ENCODE data around the gene RANBP9.

The RANBP9 gene

GRCh38 chr6:13604546-13605416, 106.9 kb downstream of the RANBP9 start:
- TF ChIP-seq PATZ1 (CRISPR knock-in tag; IDR thresholded peaks at IDR 0.05; ENCODE audit: borderline replicate concordance) (no peak), TOX (CRISPR knock-in tag; IDR thresholded peaks at IDR 0.05; ENCODE audit: borderline replicate concordance) (no peak), OSR1 (CRISPR knock-in tag; IDR thresholded peaks at IDR 0.05) (no peak), POU6F1 (CRISPR knock-in tag; IDR thresholded peaks at IDR 0.05; ENCODE audit: borderline replicate concordance, low read depth) (no peak), TCF4 (CRISPR knock-in tag; IDR thresholded peaks at IDR 0.05; ENCODE audit: borderline replicate concordance) (no peak), CSDC2 (CRISPR knock-in tag; IDR thresholded peaks at IDR 0.05) (no peak), TSHZ2 (CRISPR knock-in tag; IDR thresholded peaks at IDR 0.05) (no peak)
- no peak for ATAC-seq

GRCh38 chr6:13604135-13604534, 107.5 kb downstream of the RANBP9 start:
- TF ChIP-seq PATZ1 (CRISPR knock-in tag; IDR thresholded peaks at IDR 0.05; ENCODE audit: borderline replicate concordance) (no peak), OSR1 (CRISPR knock-in tag; IDR thresholded peaks at IDR 0.05) (no peak)
- ATAC-seq, result no peak

- no peak for ATAC-seq
Observed at GRCh38 chr6:13600036-13600435, 111.6 kb downstream of the RANBP9 start.

More at GRCh38 chr6:13600036-13600435, 111.6 kb downstream of the RANBP9 start:
- TF ChIP-seq ZC3H10 (CRISPR knock-in tag; IDR thresholded peaks at IDR 0.05), result no peak
- no peak for TF ChIP-seq ZNF8 (CRISPR knock-in tag; IDR thresholded peaks at IDR 0.05)
- TF ChIP-seq CSRNP3 (CRISPR knock-in tag; IDR thresholded peaks at IDR 0.05), result no peak
- no peak for TF ChIP-seq ESRRG (CRISPR knock-in tag; IDR thresholded peaks at IDR 0.05)
- TF ChIP-seq ARNTL (CRISPR knock-in tag; IDR thresholded peaks at IDR 0.05; ENCODE audit: borderline replicate concordance, low read depth), result no peak
- no peak for TF ChIP-seq GLIS3 (CRISPR knock-in tag; IDR thresholded peaks at IDR 0.05)
- no peak for TF ChIP-seq ZNF565 (CRISPR knock-in tag; conservative IDR thresholded peaks at IDR 0.05; ENCODE audit: low read depth)
- TF ChIP-seq BACH2 (CRISPR knock-in tag; IDR thresholded peaks at IDR 0.05; ENCODE audit: borderline replicate concordance), result no peak
- TF ChIP-seq TOX (CRISPR knock-in tag; IDR thresholded peaks at IDR 0.05; ENCODE audit: borderline replicate concordance), result no peak
- TF ChIP-seq RARB (CRISPR knock-in tag; IDR thresholded peaks at IDR 0.05), result no peak
- TF ChIP-seq POU6F1 (CRISPR knock-in tag; IDR thresholded peaks at IDR 0.05; ENCODE audit: borderline replicate concordance, low read depth), result no peak
- no peak for TF ChIP-seq TCF4 (CRISPR knock-in tag; IDR thresholded peaks at IDR 0.05; ENCODE audit: borderline replicate concordance)
- no peak for TF ChIP-seq OSR1 (CRISPR knock-in tag; IDR thresholded peaks at IDR 0.05)

Data from SK-N-SH treated with all-trans-retinoic acid at 6 μM for 48 hours (cell line).